Measurements from ENCODE around the gene ARGLU1.

DNA sequence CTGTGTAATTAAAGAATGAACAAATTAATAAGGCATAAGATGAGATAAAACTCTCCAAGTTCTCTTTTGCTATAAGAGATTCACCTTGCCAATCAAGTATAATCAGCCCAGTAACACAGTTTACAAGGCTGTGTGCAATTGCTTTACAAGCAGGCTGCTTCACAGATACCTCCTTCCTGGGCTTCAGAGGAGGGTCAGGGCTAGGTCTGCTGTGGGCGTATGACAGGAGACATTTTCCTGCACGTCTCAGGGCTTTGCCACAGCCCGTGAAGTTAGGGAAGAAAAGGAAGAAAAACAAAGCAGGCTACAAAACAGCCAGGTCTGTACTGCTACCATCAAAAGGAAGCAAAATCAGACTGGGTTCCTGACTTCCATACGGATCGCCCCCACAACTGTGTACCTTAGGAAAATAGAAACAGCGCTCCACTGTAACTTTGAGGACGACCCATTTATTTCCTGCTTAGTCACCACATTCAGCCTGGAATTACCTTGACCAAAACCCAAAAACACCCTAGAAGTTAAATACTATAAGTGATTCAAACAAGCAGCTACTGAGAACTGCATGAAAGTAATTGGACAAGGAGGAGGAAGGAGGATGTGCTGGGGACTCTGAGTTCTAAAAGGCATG, 44.9 kb downstream of the ARGLU1 start:
- no peak for TF ChIP-seq POLR2A (IDR thresholded peaks at IDR 0.05)
- TF ChIP-seq, protein P1, sequence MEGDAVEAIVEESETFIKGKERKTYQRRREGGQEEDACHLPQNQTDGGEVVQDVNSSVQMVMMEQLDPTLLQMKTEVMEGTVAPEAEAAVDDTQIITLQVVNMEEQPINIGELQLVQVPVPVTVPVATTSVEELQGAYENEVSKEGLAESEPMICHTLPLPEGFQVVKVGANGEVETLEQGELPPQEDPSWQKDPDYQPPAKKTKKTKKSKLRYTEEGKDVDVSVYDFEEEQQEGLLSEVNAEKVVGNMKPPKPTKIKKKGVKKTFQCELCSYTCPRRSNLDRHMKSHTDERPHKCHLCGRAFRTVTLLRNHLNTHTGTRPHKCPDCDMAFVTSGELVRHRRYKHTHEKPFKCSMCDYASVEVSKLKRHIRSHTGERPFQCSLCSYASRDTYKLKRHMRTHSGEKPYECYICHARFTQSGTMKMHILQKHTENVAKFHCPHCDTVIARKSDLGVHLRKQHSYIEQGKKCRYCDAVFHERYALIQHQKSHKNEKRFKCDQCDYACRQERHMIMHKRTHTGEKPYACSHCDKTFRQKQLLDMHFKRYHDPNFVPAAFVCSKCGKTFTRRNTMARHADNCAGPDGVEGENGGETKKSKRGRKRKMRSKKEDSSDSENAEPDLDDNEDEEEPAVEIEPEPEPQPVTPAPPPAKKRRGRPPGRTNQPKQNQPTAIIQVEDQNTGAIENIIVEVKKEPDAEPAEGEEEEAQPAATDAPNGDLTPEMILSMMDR (IDR thresholded peaks at IDR 0.05), result no peak

Data from adrenal gland (tissue), 5 donors.